ENCODE measurements around the gene SLC30A5.

Gene SLC30A5

GRCh38 chr5:69166686-69167492, 73.1 kb downstream of the SLC30A5 start, which contains the start of gene CCNB1:
Gene CCNB1 (plus strand): TSS chr5:69167150. CDS start chr5:69167263, 113 bp downstream.
- peak; percentile 96 to 98 (median 97) for DNase-seq (ENCODE audit: low read depth in 2 of 3, low spot score in 1 of 3)

- DNase-seq (ENCODE audit: low read depth in 2 of 3, low spot score in 1 of 3), result peak in 1 of 3 donors; percentile 8
Observed at GRCh38 chr5:69167493-69167855, 73.7 kb downstream of the SLC30A5 start.

GRCh38 chr5:69167929-69168328, 74.1 kb downstream of the SLC30A5 start:
- DNase-seq (ENCODE audit: low read depth in 2 of 3, low spot score in 1 of 3), result no peak

GRCh38 chr5:69170495-69170894, 76.7 kb downstream of the SLC30A5 start:
- no peak for DNase-seq (ENCODE audit: low read depth in 2 of 3, low spot score in 1 of 3)

- DNase-seq (ENCODE audit: low read depth in 2 of 3, low spot score in 1 of 3), result no peak
Observed at GRCh38 chr5:69170969-69171368, 77.2 kb downstream of the SLC30A5 start.
